Stimulated activated CD4-positive, alpha-beta T cell treated with anti-CD3 and anti-CD28 coated beads, Interleukin-12 subunit alpha, Interleukin-12 subunit beta, amount 100 ng/mL, for 4 hours (primary cell): ENCODE data around the gene LONP1.

Experiments used
- DNase-seq: peaks from one replicate; pipeline ENCODE4 v3.0.0-alpha.2; 2020

Gene LONP1

DNA sequence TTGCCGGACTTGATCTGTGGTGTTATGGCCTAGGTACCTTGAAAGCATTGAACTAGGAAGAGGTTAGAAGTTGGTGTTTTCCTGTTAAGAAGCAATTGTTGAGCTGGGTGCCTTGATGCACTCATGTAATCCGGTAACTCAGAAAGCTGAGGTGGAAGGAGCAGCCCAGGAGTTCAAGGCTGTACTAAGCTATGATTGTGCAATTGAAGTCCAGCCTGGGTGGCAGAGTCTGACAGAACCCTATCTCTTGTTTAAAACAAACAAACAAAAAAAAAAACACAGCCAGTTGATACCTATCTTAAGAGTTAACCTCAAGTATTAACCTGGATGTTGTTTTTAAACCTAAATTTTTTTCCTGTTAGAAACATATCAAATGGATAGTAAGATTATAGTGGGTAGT, 77.7 kb downstream of the LONP1 start:
- no peak for DNase-seq
